Stimulated activated CD4-positive, alpha-beta T cell treated with anti-CD3 and anti-CD28 coated beads, Interleukin-4, amount 100 ng/mL, for 48 hours (primary cell): ENCODE data around the gene CNTNAP3.
"Not testable (repeated sequence)": the region's sequence is repeated elsewhere in the genome, so short reads cannot be mapped to it uniquely, and the experiment has no call there.

Source experiments
- DNase-seq, 2 donors: peaks; one replicate each; pipeline ENCODE4 v3.0.0-alpha.2; 2020; ENCODE audit warnings: low read depth in 2 of 2

CNTNAP3 gene

GRCh38 chr9:39287980-39288379, at the start of gene CNTNAP3:
TSS of gene CNTNAP3 (minus strand) at chr9:39288167. CDS start at chr9:39288064, 103 bp downstream.
- not testable (repeated sequence) for DNase-seq

GRCh38 chr9:39279995-39280394, 8.0 kb downstream of the CNTNAP3 start:
- DNase-seq = not testable (repeated sequence)

- not testable (repeated sequence) for DNase-seq
Observed at GRCh38 chr9:39242513-39242912, 45.5 kb downstream of the CNTNAP3 start.

GRCh38 chr9:39232130-39232991, 55.6 kb downstream of the CNTNAP3 start:
- DNase-seq = not testable (repeated sequence)

DNA sequence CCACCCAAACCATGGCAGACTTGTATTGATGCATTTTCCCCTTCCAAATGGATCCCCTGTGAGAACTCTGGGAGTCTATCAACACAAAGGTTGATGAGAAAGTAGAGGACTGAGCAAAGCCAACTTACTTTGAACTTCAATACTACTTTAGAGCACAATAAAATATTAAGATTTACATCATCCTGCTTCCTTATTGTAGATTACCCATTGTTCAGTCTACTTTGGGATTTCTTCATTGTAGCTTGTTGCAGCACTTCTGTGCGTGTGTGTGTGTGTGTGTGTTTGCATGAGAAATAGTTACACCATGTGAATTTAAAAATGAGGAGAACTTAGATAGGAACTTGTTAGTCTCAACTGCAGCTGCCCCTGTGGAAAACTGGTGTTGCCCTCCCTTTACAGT, 72.0 kb downstream of the CNTNAP3 start:
- DNase-seq = not testable (repeated sequence)

- DNase-seq = not testable (repeated sequence)
Observed at GRCh38 chr9:39209773-39210172, 78.2 kb downstream of the CNTNAP3 start.

DNA sequence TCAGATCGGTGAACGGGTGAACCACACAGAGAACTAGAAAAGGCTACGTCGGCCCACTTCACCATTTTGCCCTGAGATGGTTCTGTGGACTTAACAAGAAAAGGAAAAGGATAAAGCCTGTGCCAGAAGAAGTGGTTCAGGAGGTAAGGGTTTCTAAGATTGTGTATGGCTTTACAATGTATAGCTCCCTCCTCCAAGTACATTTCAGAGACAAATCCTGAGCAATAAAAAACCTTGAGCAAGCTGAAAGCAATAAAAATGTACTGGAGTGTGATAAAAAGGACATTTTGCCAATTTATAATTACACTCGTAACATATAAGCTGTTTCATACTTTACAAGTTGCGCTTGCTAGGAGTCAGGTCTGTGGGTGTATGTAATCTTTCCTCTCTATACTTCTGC, 81.3 kb downstream of the CNTNAP3 start:
- not testable (repeated sequence) for DNase-seq

DNA sequence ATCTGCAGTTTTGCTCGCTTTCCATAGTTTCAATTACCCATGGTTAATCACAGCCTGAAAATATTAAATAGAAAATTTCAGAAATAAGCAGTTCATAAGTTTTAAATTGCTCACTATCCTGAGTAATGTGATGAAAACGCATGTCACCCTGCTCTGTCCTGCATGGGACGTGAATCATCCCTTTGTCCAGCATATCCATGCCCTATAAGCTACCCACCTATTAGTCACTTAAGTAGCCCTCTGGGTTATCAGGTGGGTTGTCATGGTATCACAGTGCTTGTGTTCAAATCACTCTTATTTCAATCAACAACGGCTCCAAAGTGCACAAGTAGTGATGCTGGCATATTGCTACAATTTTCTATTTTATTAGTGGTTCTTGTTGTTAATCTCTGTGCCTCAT, 82.1 kb downstream of the CNTNAP3 start:
- DNase-seq = not testable (repeated sequence)

DNA sequence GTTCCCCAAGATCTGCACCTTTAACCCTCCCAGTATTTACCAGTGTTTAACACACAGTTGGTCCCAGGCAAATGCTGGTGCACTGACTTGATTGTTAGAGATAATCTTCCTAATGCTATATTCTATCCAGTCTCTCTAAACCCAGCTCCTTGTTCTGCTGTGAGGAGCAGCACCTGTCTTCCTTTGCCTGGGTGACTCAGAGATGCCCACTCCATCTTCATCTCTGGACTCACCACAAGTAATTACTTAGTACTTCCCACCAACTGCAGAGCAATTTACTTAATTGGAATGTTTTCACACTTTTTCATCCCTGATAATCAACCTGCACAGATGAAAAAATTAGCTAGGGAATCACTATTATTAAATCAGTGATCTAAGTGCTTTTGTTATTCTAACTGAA, 87.6 kb downstream of the CNTNAP3 start:
- not testable (repeated sequence) for DNase-seq

- DNase-seq = not testable (repeated sequence)
Observed at GRCh38 chr9:39198000-39198709, 89.8 kb downstream of the CNTNAP3 start.

- DNase-seq = not testable (repeated sequence)
Observed at GRCh38 chr9:39171370-39171769, 116.6 kb downstream of the CNTNAP3 start.

DNA sequence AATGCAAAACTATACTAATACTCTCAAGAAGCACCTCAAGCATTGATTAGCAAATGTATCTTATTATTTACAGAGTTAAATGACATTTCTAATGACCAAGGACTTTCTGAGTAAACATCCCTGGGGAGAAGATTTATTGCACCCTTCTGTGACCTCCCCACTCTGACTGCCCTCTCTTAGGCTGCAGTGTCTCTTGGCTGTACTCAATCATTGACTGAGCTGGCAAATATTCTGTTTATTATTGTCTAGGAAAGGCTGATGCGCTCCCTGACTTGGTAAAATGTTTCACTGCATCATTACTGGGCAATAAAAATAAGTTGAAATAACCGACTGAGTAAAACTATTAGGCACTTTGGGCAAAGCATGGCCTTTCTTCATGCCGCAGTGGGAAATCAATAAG, 130.3 kb downstream of the CNTNAP3 start:
- not testable (repeated sequence) for DNase-seq

DNA sequence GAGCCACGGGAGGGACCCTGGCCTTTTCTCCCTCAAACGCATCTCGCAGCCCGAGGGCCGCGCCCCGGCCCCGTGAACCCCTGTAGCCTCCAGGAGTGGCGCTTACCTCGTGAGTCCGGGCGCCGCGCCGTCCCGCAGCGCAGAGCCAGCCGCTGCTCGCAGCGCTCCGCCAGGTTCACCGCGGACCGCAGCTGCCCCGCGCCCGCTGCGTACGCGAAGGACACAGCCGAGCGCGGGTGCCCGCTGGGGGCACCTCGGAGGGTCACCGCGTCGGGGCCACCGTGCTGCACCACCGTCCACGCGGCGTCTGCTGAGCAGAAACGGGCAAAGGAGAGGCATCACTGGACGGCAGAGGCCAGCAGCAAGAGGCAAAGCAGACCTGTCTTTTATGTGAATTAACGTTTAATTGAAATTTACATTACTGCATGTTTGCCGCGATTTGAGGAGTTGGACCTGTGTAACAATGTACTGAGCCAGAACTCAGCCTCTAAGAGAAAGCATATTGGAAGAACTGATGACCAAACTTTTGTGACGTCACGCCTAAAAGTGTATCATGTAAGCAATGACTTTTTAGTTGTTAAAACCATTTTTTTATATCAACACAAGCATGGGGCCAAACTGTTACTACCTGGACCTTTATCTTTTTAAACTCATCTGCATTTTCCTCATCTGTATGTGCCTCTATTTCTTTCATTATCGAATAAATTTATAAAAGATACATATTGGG, 155.0 kb downstream of the CNTNAP3 start:
- DNase-seq = not testable (repeated sequence)

GRCh38 chr9:39121401-39121800, 166.6 kb downstream of the CNTNAP3 start:
- DNase-seq = not testable (repeated sequence)

GRCh38 chr9:39111746-39112145, 176.2 kb downstream of the CNTNAP3 start:
- DNase-seq = not testable (repeated sequence)

- no peak for DNase-seq
Observed at GRCh38 chr9:39108145-39108544, 179.8 kb downstream of the CNTNAP3 start.

DNA sequence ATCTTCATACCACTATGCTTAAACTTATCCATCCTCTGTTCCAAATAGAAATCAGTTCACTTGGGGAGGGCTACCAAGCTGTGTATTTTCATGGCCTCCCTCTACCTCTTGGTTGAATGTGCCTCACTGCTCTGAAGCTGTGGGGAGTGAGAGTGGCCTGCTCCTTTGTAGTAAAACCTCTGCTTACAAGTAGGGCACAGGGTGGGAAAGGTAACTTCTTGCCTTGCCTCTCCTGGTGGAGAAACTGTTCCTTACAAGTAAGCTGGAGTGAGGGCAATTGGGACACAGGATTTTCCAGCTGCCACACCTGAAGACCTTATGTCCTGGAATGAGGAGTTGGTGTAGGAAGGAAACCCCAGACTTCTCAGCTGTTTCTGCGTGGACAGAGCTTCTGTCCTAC, 190.8 kb downstream of the CNTNAP3 start:
- DNase-seq = not testable (repeated sequence)

GRCh38 chr9:39085311-39085710, 202.7 kb downstream of the CNTNAP3 start:
- not testable (repeated sequence) for DNase-seq

- DNase-seq = not testable (repeated sequence)
Observed at GRCh38 chr9:39082574-39082973, 205.4 kb downstream of the CNTNAP3 start.

DNA sequence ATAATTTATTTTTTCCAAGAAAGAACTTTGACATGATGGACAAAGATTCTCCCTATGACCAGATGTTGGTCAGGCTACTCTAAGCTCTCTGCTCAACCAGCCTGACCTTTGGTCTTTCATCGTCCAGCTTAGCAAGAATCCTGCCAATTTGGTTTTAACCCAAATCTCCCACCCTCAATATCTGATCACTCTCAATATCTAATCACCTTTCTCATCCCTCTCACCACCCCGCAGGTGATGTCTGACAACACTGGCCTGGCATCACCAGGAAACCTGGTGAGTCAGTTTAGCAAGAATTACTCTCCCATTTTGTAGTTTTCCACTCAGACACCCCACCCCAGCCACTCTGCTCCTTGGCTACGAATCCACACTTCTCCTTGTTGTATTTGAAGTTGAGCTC, 207.9 kb downstream of the CNTNAP3 start:
- not testable (repeated sequence) for DNase-seq

DNA sequence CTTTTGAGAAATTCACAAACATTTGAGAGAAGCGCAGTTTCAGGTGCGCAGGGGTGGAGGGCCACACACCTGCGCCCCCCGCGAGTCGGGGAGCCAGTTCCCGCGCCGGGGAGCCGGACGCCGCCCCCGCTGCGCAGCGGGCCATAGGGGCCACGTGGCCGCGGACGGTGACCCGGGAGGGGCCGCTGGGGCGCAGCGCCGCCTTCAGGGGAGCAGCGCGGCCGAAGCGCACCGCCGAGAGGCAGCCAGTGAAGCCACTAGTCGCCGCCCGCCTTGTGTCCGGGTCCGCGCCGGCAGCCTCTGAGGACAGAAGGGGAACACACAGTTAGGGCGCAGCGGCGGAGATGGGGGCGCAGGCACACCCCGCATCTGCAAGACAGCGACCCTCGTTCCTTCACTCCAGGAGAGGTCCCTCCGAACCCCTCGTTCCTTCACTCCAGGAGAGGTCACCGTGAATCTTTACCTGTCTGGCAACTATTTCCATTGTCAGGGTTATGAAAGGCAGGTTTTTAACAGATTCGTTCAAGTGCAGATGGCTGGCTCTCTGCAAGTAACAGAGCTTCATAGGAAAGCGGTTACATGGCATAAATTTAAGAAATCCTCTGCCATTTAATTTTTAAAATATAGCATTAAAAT, 209.2 kb downstream of the CNTNAP3 start:
- DNase-seq = not testable (repeated sequence)
